Heart left ventricle (tissue), 16 donors: ENCODE data around the gene ZNF862. TPM values are rescaled to one million over a fixed set of nuclear protein-coding genes. Genes with fewer than 3 reads are reported as not detected.

ENCODE experiments used
- ATAC-seq, 4 donors: fragments of 200-7000 bp; cut with Tn5 transposase; one replicate each; pipeline ENCODE4 v1.9.1; 2020 to 2022; ENCODE audit warnings: moderate library complexity in 4 of 4, mild to moderate bottlenecking in 3 of 4, moderate number of reproducible peaks in 1 of 4
- DNase-seq, 5 donors: peaks; one replicate each; pipeline ENCODE4 v3.0.0-alpha.2; 2020
- H3K27ac ChIP-seq, 12 donors: fragments of 200-600 bp; sonication (generic) in 4 of 12; one replicate each; pipeline versions ENCODE4 v1.5.0 to v1.8.0; 2016 to 2022; ENCODE audit warnings: mild to moderate bottlenecking in 2 of 12
- H3K27me3 ChIP-seq, 9 donors: fragments of 200-600 bp; sonication (generic) in 2 of 9; one replicate each; pipeline versions ENCODE4 v1.5.1 to v1.8.0; 2016 to 2022; ENCODE audit warnings: mild to moderate bottlenecking in 3 of 9
- H3K36me3 ChIP-seq, 9 donors: fragments of 200-600 bp; sonication (generic) in 2 of 9; one replicate each; pipeline versions ENCODE4 v1.5.0 to v1.8.0; 2018 to 2022; ENCODE audit warnings: mild to moderate bottlenecking in 2 of 9
- H3K4me1 ChIP-seq, 12 donors: fragments of 200-600 bp; sonication (generic) in 4 of 12; one replicate each; pipeline versions ENCODE4 v1.5.0 to v1.8.0; 2016 to 2022; ENCODE audit warnings: mild to moderate bottlenecking in 3 of 12
- H3K4me3 ChIP-seq, 12 donors: fragments of 200-600 bp; sonication (generic) in 4 of 12; one replicate each; pipeline versions ENCODE4 v1.5.0 to v1.8.0; 2017 to 2022; ENCODE audit warnings: mild to moderate bottlenecking in 9 of 12, moderate library complexity in 4 of 12
- H3K9me3 ChIP-seq, 12 donors: fragments of 200-600 bp; sonication (generic) in 4 of 12; one replicate each; pipeline versions ENCODE4 v1.5.0 to v1.8.0; 2016 to 2022; ENCODE audit warnings: mild to moderate bottlenecking in 1 of 12
- CTCF ChIP-seq, 12 donors: fragments of 200-600 bp; sonication (generic) in 4 of 12; IDR thresholded peaks; one replicate each; pipeline versions ENCODE4 v1.5.0 to v1.8.0; 2018 to 2022; ENCODE audit warnings: antibody characterized with exemption in 12 of 12, mild to moderate bottlenecking in 5 of 12
- POLR2A ChIP-seq, 2 donors: fragments of 450-650 bp; IDR thresholded peaks; one replicate each; pipeline ENCODE4 v1.6.1; 2017; ENCODE audit warnings: antibody characterized with exemption in 2 of 2, mild to moderate bottlenecking in 2 of 2, moderate library complexity in 2 of 2
- WGBS, 4 donors: extraction: QIAGEN DNeasy Blood & Tissue Kit in 2 of 4; methylation state at CpG; one replicate each; pipeline versions ENCODE4 v1.1.5 to v1.1.7; 2013 to 2018; 5-methylcytosine and 5-hydroxymethylcytosine counted together
- intact Hi-C, 10 donors: fragments of 100-400 bp; cut with DNase I; formaldehyde crosslinking; loops; one replicate each; pipeline versions ENCODE4 v1.11.1 to v1.14.2; 2022
- polyA plus RNA-seq, 2 donors: library from polyadenylated mRNA; stranded (reverse); fragments of 200-250 nt; gene quantifications; one replicate each; pipeline ENCODE4 v1.2.3, GENCODE V29; 2013
- total RNA-seq, 9 donors: library from RNA; depleted of rRNA in 2 of 9; stranded (reverse); fragments of >200 nt in 2 of 9; fragmentation: NEBNext Ultra II Directional in 3 of 9; extraction: Animal tissue kit (Norgen Biotek cat#: 25700) in 3 of 9; gene quantifications; one replicate each; pipeline versions ENCODE4 v1.1.0 to v1.2.4, GENCODE V29; 2016 to 2023
- donor health status: ischemic (EF 13 %, LVEDD 7.1; RV severe dilation, severe dysfunction).
- donor health status: healthy with polysubstance abuse.
- donor health status: DM: no; HTN: yes; CAD: no.
- donor health status: DM: no; HTN: no; CAD: no.
- donor health status: ischemic (EF 25% LVEDD 6.9; RV normal size, moderate dysfunction).
- donor health status: ischemic (EF 25% LVEDD 5.7; RV mildly dilated, moderate dysfunction).
- donor health status: healthy.
- donor health status: DM: yes; HTN: yes; CAD: no.
- donor health status: ischemic (EF 35%, LVEDD 5.7; RV mildly dilated, moderate dysfunction).
- donor health status: nonischemic (EF 11% LVEDD 7.7; RV severe dilation, severe dysfunction).
- donor health status: DM: yes; HTN: yes; CAD: no.
- donor health status: PGD.
- donor health status: ischemic (EF 29% LVEDD 5.4; RV normal size, mild dysfunction).
- donor health status: nonischemic (EF 23%, LVEDD 6.1; RV moderate dilation, normal function).

Gene ZNF862
- total and polyA plus RNA-seq, 11 donors = 6.9 to 18.1 (median 9.1) TPM

GRCh38 chr7:149801816-149802215 is 36.4 kb upstream of the ZNF862 start:
- peaks cover 0 to 3% (median 0%) of the 10 kb centered on the region in 9 donors for H3K27me3 ChIP-seq
- DNase-seq = no peak
- H3K4me1 ChIP-seq = no peaks in the 10 kb centered on the region
- no peaks in the 10 kb centered on the region for H3K36me3 ChIP-seq
- 92 to 97% (median 96%) methylated on average over 8 to 16 of the region's 16 CpGs for WGBS, 4 donors
- TF ChIP-seq CTCF (IDR thresholded peaks at IDR 0.05) (no peak), POLR2A (IDR thresholded peaks at IDR 0.05) (no peak)
- H3K27ac ChIP-seq = no peak overlapping the region
- no peak for ATAC-seq
- no peak overlapping the region for H3K4me3 ChIP-seq
- no peaks in the 10 kb centered on the region for H3K9me3 ChIP-seq
- intact Hi-C loops = loop anchor here in 2 of 10 donors (10.0 kb wide), 2 partner anchors 243 to 473 kb away; no protein-coding TSS in a partner anchor

- no peak for ATAC-seq
- TF ChIP-seq CTCF (IDR thresholded peaks at IDR 0.05) (no peak), POLR2A (IDR thresholded peaks at IDR 0.05) (no peak)
- no peaks in the 10 kb centered on the region for H3K9me3 ChIP-seq
- no peaks in the 10 kb centered on the region for H3K4me1 ChIP-seq
- H3K27ac ChIP-seq = no peak overlapping the region
- no peak for DNase-seq
- no peaks in the 10 kb centered on the region for H3K36me3 ChIP-seq
- H3K27me3 ChIP-seq = peaks cover 0 to 3% (median 0%) of the 10 kb centered on the region in 9 donors
- no peak overlapping the region for H3K4me3 ChIP-seq
- intact Hi-C loops = loop anchor here in 2 of 10 donors (10.0 kb wide), 2 partner anchors 242 to 472 kb away; no protein-coding TSS in a partner anchor
- 91 to 97% (median 93%) methylated on average over 3 to 12 of the region's 12 CpGs; no CpG with 5 or more reads in 1 of the 4 donors for WGBS, 4 donors
Observed at GRCh38 chr7:149802966-149803365, 35.2 kb upstream of the ZNF862 start.

GRCh38 chr7:149803551-149804074 is 34.6 kb upstream of the ZNF862 start:
- H3K4me3 ChIP-seq = no peak overlapping the region
- TF ChIP-seq POLR2A (IDR thresholded peaks at IDR 0.05) = no peak
- intact Hi-C loops = loop anchor here in 2 of 10 donors (10.0 kb wide), 2 partner anchors 241 to 471 kb away; no protein-coding TSS in a partner anchor
- H3K27me3 ChIP-seq = peaks cover 0 to 3% (median 0%) of the 10 kb centered on the region in 9 donors
- DNase-seq (no peak), ATAC-seq (no peak)
- WGBS, 4 donors = 78 to 83% (median 80%) methylated on average over 12 to 17 of the region's 17 CpGs
- no peaks in the 10 kb centered on the region for H3K9me3 ChIP-seq
- no peaks in the 10 kb centered on the region for H3K36me3 ChIP-seq
- no peaks in the 10 kb centered on the region for H3K4me1 ChIP-seq
- no peak overlapping the region for H3K27ac ChIP-seq

GRCh38 chr7:149804106-149804505 is 34.1 kb upstream of the ZNF862 start:
- 74 to 84% (median 81%) methylated on average over 7 to 9 of the region's 9 CpGs for WGBS, 4 donors
- no peak for TF ChIP-seq POLR2A (IDR thresholded peaks at IDR 0.05)

GRCh38 chr7:149806726-149807125 is 31.4 kb upstream of the ZNF862 start:
- ATAC-seq = no peak
- TF ChIP-seq CTCF (IDR thresholded peaks at IDR 0.05) (no peak), POLR2A (IDR thresholded peaks at IDR 0.05) (no peak)
- 76 to 80% (median 78%) methylated on average over 15 to 16 of the region's 16 CpGs for WGBS, 4 donors
- no peaks in the 10 kb centered on the region for H3K9me3 ChIP-seq
- no peaks in the 10 kb centered on the region for H3K36me3 ChIP-seq
- H3K27me3 ChIP-seq = peaks cover 0 to 3% (median 0%) of the 10 kb centered on the region in 9 donors
- H3K4me1 ChIP-seq = no peaks in the 10 kb centered on the region
- DNase-seq = no peak
- H3K4me3 ChIP-seq = no peak overlapping the region
- H3K27ac ChIP-seq = no peak overlapping the region
- intact Hi-C loops = loop anchor here in 2 of 10 donors (10.0 kb wide), 2 partner anchors 238 to 468 kb away; no protein-coding TSS in a partner anchor

More at GRCh38 chr7:149804106-149804505, 34.1 kb upstream of the ZNF862 start:
- ATAC-seq (no peak), DNase-seq (no peak)
- Histone ChIP-seq H3K4me3 (no peak overlapping the region), H3K9me3 (no peaks in the 10 kb centered on the region), H3K27me3 (peaks cover 0 to 3% (median 0%) of the 10 kb centered on the region in 9 donors), H3K4me1 (no peaks in the 10 kb centered on the region), H3K36me3 (no peaks in the 10 kb centered on the region), H3K27ac (no peak overlapping the region)
- intact Hi-C loops = loop anchor here in 2 of 10 donors (10.0 kb wide), 2 partner anchors 241 to 471 kb away; no protein-coding TSS in a partner anchor
